Left lung (tissue), 10 donors: ENCODE results near the gene TPSAB1. TPM values are rescaled to one million over a fixed set of nuclear protein-coding genes. Genes with fewer than 3 reads are reported as not detected.

Experiments used
- ATAC-seq: fragments of 200-7000 bp; cut with Tn5 transposase; one replicate; pipeline ENCODE4 v1.9.1; 2020; ENCODE audit warnings: moderate library complexity
- DNase-seq, 4 donors: peaks; one replicate each; pipeline ENCODE4 v3.0.0-alpha.2; 2013 to 2020
- H3K27ac ChIP-seq, 2 donors: fragments of 200-600 bp; sonication (generic) in 1 of 2; one replicate each; pipeline versions ENCODE4 v1.5.0 to v1.8.0; 2020 to 2021
- H3K27me3 ChIP-seq, 2 donors: fragments of 200-600 bp; sonication (generic) in 1 of 2; one replicate each; pipeline versions ENCODE4 v1.5.0 to v1.8.0; 2020 to 2021
- H3K36me3 ChIP-seq, 2 donors: fragments of 200-600 bp; sonication (generic) in 1 of 2; one replicate each; pipeline versions ENCODE4 v1.5.0 to v1.8.0; 2020 to 2021
- H3K4me1 ChIP-seq, 2 donors: fragments of 200-600 bp; one replicate each; pipeline ENCODE4 v1.8.0; 2021
- H3K4me3 ChIP-seq, 2 donors: fragments of 200-600 bp; sonication (generic) in 1 of 2; one replicate each; pipeline versions ENCODE4 v1.5.0 to v1.8.0; 2020 to 2021; ENCODE audit warnings: mild to moderate bottlenecking in 1 of 2
- H3K9me3 ChIP-seq, 2 donors: fragments of 200-600 bp; sonication (generic) in 1 of 2; one replicate each; pipeline versions ENCODE4 v1.5.0 to v1.8.0; 2020 to 2021
- intact Hi-C, 2 donors: fragments of 100-400 bp; cut with DNase I; formaldehyde crosslinking; loops; one replicate each; pipeline versions ENCODE4 v1.11.2 to v1.14.2; 2022
- polyA plus RNA-seq, 6 donors: library from polyadenylated mRNA; unstranded; fragments of 120-200 nt; gene quantifications; one replicate each; pipeline ENCODE4 v1.2.1, GENCODE V29; 2013; ENCODE audit not compliant: insufficient read length in 6 of 6
- total RNA-seq, 2 donors: library from RNA; stranded (reverse); fragmentation: NEBNext Ultra II Directional; extraction: Animal tissue kit (Norgen Biotek cat#: 25700); gene quantifications; one replicate each; pipeline ENCODE4 v1.2.1, GENCODE V29; 2021
- TF ChIP-seq, protein P1 (sequence below), 2 donors: fragments of 200-600 bp; sonication (generic) in 1 of 2; IDR thresholded peaks; one replicate each; pipeline versions ENCODE4 v1.5.0 to v1.8.0; 2021; ENCODE audit warnings: antibody characterized with exemption in 2 of 2
- donor health status: DM: no; HTN: yes; CAD: no.
- donor health status: DM: no; HTN: no; CAD: no.

TPSAB1 gene
- total and polyA plus RNA-seq, 8 donors = 0.21 to 51.0 (median 17.7) TPM; not detected in 4

GRCh38 chr16:1283296-1283695, 42.8 kb downstream of the TPSAB1 start:
- no peaks in the 10 kb centered on the region for H3K4me1 ChIP-seq
- H3K36me3 ChIP-seq = no peaks in the 10 kb centered on the region
- DNase-seq (no peak), ATAC-seq (no peak)
- peaks cover 5 to 94% of the 10 kb centered on the region in 2 donors for H3K27me3 ChIP-seq
- TF ChIP-seq, protein P1, sequence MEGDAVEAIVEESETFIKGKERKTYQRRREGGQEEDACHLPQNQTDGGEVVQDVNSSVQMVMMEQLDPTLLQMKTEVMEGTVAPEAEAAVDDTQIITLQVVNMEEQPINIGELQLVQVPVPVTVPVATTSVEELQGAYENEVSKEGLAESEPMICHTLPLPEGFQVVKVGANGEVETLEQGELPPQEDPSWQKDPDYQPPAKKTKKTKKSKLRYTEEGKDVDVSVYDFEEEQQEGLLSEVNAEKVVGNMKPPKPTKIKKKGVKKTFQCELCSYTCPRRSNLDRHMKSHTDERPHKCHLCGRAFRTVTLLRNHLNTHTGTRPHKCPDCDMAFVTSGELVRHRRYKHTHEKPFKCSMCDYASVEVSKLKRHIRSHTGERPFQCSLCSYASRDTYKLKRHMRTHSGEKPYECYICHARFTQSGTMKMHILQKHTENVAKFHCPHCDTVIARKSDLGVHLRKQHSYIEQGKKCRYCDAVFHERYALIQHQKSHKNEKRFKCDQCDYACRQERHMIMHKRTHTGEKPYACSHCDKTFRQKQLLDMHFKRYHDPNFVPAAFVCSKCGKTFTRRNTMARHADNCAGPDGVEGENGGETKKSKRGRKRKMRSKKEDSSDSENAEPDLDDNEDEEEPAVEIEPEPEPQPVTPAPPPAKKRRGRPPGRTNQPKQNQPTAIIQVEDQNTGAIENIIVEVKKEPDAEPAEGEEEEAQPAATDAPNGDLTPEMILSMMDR (IDR thresholded peaks at IDR 0.05) = no peak
- H3K27ac ChIP-seq = no peak overlapping the region
- H3K9me3 ChIP-seq = no peaks in the 10 kb centered on the region
- no peak overlapping the region for H3K4me3 ChIP-seq
- intact Hi-C loops = no loop called here

DNA sequence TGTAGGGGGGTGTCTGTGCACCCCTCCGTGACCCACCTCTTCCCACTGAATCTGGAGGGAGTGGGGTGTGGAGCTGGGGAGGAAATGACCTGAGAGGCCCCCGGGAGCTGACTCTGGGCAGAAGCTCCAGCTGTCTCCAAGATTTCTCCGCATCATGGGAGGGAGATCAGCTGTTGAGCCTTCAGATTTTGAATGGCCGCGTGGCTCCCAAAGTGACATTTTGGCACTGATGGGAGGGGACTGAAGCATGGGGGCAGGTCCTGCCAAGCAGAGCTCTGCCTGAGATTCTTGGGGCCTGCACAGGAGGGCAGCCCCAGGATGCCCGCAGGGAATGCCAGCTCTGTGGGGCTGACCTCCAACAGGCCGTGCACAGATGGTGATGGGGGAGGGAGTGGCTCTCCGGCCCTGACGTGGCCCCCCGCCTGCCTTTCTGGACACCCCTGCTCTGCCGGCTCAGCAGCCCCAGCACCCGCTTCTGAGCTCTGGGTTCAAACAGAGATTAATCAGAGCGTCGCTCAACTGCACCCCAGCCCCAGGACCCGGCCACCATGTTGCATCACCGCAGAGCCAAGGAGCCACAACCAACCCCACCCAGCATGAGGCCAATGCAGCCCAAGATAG, 43.6 kb downstream of the TPSAB1 start:
- Histone ChIP-seq H3K4me1 (no peaks in the 10 kb centered on the region), H3K27me3 (peaks cover 11 to 94% of the 10 kb centered on the region in 2 donors), H3K27ac (no peak overlapping the region), H3K4me3 (no peak overlapping the region), H3K9me3 (no peaks in the 10 kb centered on the region), H3K36me3 (no peaks in the 10 kb centered on the region)
- TF ChIP-seq, protein P1 (IDR thresholded peaks at IDR 0.05) = no peak
- DNase-seq (no peak), ATAC-seq (no peak)
- intact Hi-C loops = no loop called here

- H3K4me3 ChIP-seq = no peak overlapping the region
- no peaks in the 10 kb centered on the region for H3K36me3 ChIP-seq
- H3K27ac ChIP-seq = no peak overlapping the region
- no peak for ATAC-seq
- intact Hi-C loops = no loop called here
- TF ChIP-seq, protein P1 (IDR thresholded peaks at IDR 0.05) = no peak
- H3K9me3 ChIP-seq = no peaks in the 10 kb centered on the region
- DNase-seq = no peak
- H3K27me3 ChIP-seq = peaks cover 24 to 95% of the 10 kb centered on the region in 2 donors
- H3K4me1 ChIP-seq = no peaks in the 10 kb centered on the region
Observed at GRCh38 chr16:1285669-1286512, 45.4 kb downstream of the TPSAB1 start.

DNA sequence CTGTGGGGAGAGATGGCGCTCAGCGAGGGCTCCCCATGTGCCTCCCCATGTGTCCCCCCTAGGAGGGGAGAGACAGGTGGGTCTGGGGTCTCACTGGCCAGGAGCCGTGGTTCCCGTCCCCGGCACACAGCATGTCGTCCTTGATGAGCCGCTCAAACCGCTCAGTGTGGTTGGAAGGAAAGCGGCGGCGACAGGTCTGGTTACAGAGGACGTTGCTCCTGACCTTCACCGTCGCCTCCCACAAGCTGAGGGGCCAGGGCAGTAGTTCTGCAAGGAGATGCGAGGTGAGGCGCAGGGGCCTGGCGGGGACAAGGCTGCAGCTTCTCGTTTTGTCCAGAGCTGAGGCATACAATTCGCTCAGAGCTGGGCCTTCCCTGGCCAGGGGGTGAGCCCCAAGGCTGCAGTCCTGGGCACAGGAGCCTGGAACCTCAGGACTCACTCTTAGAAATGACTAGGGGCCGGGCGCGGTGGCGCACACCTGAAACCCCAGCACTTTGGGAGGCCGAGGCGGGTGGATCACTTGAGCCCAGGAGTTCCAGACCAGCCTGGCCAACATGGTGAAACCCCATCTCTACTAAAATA, 46.1 kb downstream of the TPSAB1 start:
- Histone ChIP-seq H3K9me3 (no peaks in the 10 kb centered on the region), H3K27me3 (peaks cover 24 to 95% of the 10 kb centered on the region in 2 donors), H3K36me3 (no peaks in the 10 kb centered on the region), H3K4me1 (no peaks in the 10 kb centered on the region), H3K4me3 (no peak overlapping the region), H3K27ac (no peak overlapping the region)
- ATAC-seq (no peak), DNase-seq (no peak)
- TF ChIP-seq, protein P1 (IDR thresholded peaks at IDR 0.05) = no peak
- intact Hi-C loops = no loop called here
